Astrocyte of the cerebellum (primary cell): Measurements from ENCODE around the gene TLX2.

Experiments used
- DNase-seq: peaks from one replicate; pipeline ENCODE4 v3.0.0-alpha.2; 2011; ENCODE audit warnings: low read depth
- H3K4me3 ChIP-seq: 2 replicates; pipeline ENCODE4 v1.5.1; 2011; ENCODE audit warnings: mild to moderate bottlenecking, low read depth, low read length, moderate library complexity
- CTCF ChIP-seq: IDR thresholded peaks from 2 replicates; pipeline ENCODE4 v1.5.1; 2012; ENCODE audit warnings: low read length, low read depth, moderate library complexity, mild to moderate bottlenecking; ENCODE audit errors: missing control alignments
- in situ Hi-C: cut with HindIII; loops from 2 replicates; pipeline ENCODE4 v1.10.0; 2017; ENCODE audit warnings: low sequenced_read_pairs

The TLX2 gene

GRCh38 chr2:74507145-74507925, 6.9 kb upstream of the TLX2 start, which contains the start of gene PCGF1:
Gene PCGF1 (minus strand): TSS chr2:74507695. CDS start chr2:74507668, 27 bp downstream.
- peak; percentile 93 for DNase-seq
- peak; percentile 27 for TF ChIP-seq CTCF
- peak within 1 kb of the TSS; percentile 89 for H3K4me3 ChIP-seq
- in situ Hi-C loops, result no loop called here

DNA sequence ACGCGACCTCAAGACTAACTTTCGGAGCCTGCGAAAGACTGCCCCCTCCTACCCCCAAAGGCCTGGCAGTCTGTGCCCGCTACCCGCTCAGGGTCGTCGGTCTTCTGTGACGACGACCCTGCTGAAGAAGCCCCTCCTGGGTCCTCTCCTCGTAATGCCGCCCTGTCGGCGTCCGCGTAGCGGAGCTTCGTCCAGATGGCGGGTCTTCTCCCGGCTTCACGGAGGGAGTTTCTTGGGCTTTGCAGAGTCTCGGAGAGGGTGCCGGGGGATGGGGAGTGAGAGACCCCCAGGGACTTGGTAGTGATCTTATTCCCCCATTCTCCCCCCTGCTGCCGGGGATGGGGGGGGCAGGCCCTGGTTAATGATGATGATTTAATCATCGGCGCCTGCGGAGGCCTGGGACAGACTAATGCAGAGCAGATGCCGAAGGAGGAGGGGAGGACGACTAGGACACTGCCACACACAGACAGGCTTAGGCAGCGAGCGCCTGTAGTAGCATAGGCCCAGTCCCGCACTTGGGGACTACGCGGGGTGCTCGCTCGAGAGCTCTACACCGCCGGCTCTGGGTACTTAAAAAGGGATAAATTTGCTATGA, 6.2 kb upstream of the TLX2 start:
- no peak for TF ChIP-seq CTCF
- in situ Hi-C loops, result no loop called here
- DNase-seq, result no peak
- H3K4me3 ChIP-seq, result peak overlapping the region; percentile 89

- TF ChIP-seq CTCF, result no peak
- no peak for DNase-seq
- no peak overlapping the region for H3K4me3 ChIP-seq
- in situ Hi-C loops, result no loop called here
Observed at GRCh38 chr2:74510272-74510671, 4.0 kb upstream of the TLX2 start.

- no peak overlapping the region for H3K4me3 ChIP-seq
- no peak for TF ChIP-seq CTCF
- in situ Hi-C loops, result no loop called here
- no peak for DNase-seq
Observed at GRCh38 chr2:74511104-74511989, 2.9 kb upstream of the TLX2 start.

DNA sequence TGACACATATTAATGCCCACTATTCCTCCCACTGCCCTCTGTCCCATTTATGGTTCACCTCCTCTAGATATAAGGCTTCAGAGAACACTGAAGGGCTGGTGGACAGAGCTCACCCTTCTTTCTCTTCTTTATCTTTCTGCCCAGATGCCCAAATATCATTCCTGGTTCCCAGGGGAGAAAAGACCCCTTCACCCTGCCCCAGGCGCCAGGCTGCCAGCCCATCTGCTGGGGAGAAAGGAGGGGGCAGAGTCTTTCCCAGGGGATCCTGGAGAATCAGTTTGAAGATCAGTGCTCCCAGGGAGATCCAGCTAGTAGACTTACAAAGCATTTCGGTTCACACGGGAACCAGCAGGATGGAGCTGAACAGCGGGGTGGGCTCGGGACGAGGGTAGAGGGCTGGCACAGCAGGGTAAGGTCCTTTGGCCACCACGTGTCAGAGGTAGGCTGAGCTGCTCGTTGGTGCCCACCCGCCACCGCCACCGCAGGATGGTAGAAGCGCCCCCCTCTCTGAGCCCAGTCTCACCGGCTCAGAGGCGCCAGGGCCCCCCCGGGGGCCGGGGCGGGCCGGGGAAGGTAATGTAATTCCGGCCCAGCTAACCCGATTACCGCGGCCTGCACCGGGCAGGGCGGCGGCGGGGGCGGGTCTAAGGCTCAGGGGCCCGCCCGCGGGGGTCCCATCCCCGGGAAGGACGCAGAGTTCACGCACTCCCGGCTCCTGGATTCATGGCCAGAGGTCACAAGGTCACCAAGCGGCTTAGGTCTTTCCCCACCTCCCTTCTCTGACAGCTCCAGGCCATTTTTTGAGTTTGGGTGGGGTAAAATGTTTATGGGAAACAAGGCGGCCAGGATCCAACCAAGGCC, 1.3 kb upstream of the TLX2 start:
- H3K4me3 ChIP-seq, result no peak overlapping the region
- in situ Hi-C loops, result no loop called here
- no peak for TF ChIP-seq CTCF
- DNase-seq, result no peak
